Adrenal gland (tissue), 12 donors: ENCODE data around the gene ST6GALNAC4. TPM values are rescaled to one million over a fixed set of nuclear protein-coding genes. Genes with fewer than 3 reads are reported as not detected.

Source experiments
- DNase-seq, 7 donors: peaks; one replicate each; pipeline ENCODE4 v3.0.0-alpha.2; 2019 to 2020
- H3K27ac ChIP-seq, 5 donors: fragments of 200-600 bp; sonication (generic) in 4 of 5; 1 replicate in 3 of 5; 2 replicates in 2 of 5; pipeline versions ENCODE4 v1.5.1 to v1.8.0; 2016 to 2020; ENCODE audit warnings: mild to moderate bottlenecking in 1 of 5
- H3K27me3 ChIP-seq: fragments of 200-600 bp; 2 replicates; pipeline ENCODE4 v1.8.0; 2021
- H3K36me3 ChIP-seq, 2 donors: fragments of 200-600 bp; replicated peaks in 1 of 2; 1 replicate in 1 of 2; 2 replicates in 1 of 2; pipeline versions ENCODE4 v1.5.1 to v1.8.0; 2018 to 2022
- H3K4me1 ChIP-seq, 2 donors: fragments of 200-600 bp; replicated peaks in 1 of 2; 1 replicate in 1 of 2; 2 replicates in 1 of 2; pipeline versions ENCODE4 v1.5.1 to v1.8.0; 2018 to 2021
- H3K4me3 ChIP-seq, 4 donors: fragments of 200-600 bp; sonication (generic) in 3 of 4; one replicate each; pipeline ENCODE4 v1.5.1; 2016 to 2018
- H3K9me3 ChIP-seq, 3 donors: fragments of 200-600 bp; sonication (generic) in 1 of 3; replicated peaks in 1 of 3; 1 replicate in 2 of 3; 2 replicates in 1 of 3; pipeline versions ENCODE4 v1.5.1 to v1.8.0; 2016 to 2021
- POLR2A ChIP-seq, 2 donors: fragments of 450-650 bp; IDR thresholded peaks; one replicate each; pipeline ENCODE4 v1.6.1; 2017; ENCODE audit warnings: antibody characterized with exemption in 2 of 2, mild to moderate bottlenecking in 2 of 2, moderate library complexity in 1 of 2
- WGBS, 4 donors: extraction: QIAGEN DNeasy Blood & Tissue Kit in 2 of 4; methylation state at CpG; one replicate each; pipeline versions ENCODE4 v1.1.5 to v1.1.7; 2013 to 2017; 5-methylcytosine and 5-hydroxymethylcytosine counted together
- intact Hi-C, 2 donors: fragments of 100-400 bp; cut with DNase I; formaldehyde crosslinking; loops; one replicate each; pipeline versions ENCODE4 v1.14.1 to v1.15.0; 2022 to 2023
- polyA plus RNA-seq, 3 donors: library from polyadenylated mRNA; stranded (reverse); fragments of 200-250 nt in 2 of 3; fragments of 350-450 nt in 1 of 3; fragmentation: Illumina TruSeq in 1 of 3; extraction: RNeasy Lipid Tissue Mini Kit (QIAGEN cat#74804) in 1 of 3; gene quantifications; one replicate each; pipeline ENCODE4 v1.2.3, GENCODE V29; 2013 to 2014
- total RNA-seq, 9 donors: library from RNA; depleted of rRNA in 4 of 9; stranded (reverse); fragments of >200 nt in 4 of 9; fragments of 120-200 nt in 1 of 9; fragmentation: NEBNext Ultra II Directional in 1 of 9; extraction: Animal tissue kit (Norgen Biotek cat#: 25700) in 1 of 9; gene quantifications; one replicate each; pipeline versions ENCODE4 v1.1.0 to v1.2.4, GENCODE V29; 2013 to 2023
- TF ChIP-seq, protein P1 (sequence below), 6 experiments: fragments of 450-650 bp in 4 of 6; fragments of 200-600 bp in 2 of 6; sonication (generic) in 1 of 6; IDR thresholded peaks; 1 replicate in 5 of 6; 2 replicates in 1 of 6; pipeline versions ENCODE4 v1.5.1 to v1.8.0; 2016 to 2021; ENCODE audit warnings: antibody characterized with exemption in 6 of 6, mild to moderate bottlenecking in 2 of 6, moderate library complexity in 1 of 6
- donor health status: healthy with polysubstance abuse.
- donor health status: Bipolar disorder and iron deficiency.
- donor health status: DM: yes; HTN: yes; CAD: no.
- donor health status: DM: no; HTN: no; CAD: no.
- donor health status: DM: no; HTN: no; CAD: no.
- donor health status: DM: yes; HTN: yes; CAD: no.

ST6GALNAC4 gene
- total and polyA plus RNA-seq, 12 donors = 5.3 to 65.7 (median 14.7) TPM

DNA sequence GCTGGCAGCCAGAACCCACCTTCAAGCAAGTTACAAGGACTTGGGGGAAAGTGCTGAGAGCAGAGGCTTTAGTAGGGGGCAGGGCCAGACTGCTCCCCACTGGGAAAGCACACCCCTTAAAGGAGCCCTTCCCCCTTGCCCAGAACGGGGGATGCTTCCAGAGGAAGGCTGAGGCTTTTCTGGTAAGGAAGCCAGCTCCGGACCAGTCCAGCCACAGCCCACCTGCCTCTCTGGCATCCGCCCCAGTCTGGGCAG is 25.0 kb upstream of the ST6GALNAC4 start:
- H3K36me3 ChIP-seq = peaks cover 0 to 47% of the 10 kb centered on the region in 2 donors
- DNase-seq = no peak
- TF ChIP-seq, protein P1, sequence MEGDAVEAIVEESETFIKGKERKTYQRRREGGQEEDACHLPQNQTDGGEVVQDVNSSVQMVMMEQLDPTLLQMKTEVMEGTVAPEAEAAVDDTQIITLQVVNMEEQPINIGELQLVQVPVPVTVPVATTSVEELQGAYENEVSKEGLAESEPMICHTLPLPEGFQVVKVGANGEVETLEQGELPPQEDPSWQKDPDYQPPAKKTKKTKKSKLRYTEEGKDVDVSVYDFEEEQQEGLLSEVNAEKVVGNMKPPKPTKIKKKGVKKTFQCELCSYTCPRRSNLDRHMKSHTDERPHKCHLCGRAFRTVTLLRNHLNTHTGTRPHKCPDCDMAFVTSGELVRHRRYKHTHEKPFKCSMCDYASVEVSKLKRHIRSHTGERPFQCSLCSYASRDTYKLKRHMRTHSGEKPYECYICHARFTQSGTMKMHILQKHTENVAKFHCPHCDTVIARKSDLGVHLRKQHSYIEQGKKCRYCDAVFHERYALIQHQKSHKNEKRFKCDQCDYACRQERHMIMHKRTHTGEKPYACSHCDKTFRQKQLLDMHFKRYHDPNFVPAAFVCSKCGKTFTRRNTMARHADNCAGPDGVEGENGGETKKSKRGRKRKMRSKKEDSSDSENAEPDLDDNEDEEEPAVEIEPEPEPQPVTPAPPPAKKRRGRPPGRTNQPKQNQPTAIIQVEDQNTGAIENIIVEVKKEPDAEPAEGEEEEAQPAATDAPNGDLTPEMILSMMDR (IDR thresholded peaks at IDR 0.05) = no peak

DNA sequence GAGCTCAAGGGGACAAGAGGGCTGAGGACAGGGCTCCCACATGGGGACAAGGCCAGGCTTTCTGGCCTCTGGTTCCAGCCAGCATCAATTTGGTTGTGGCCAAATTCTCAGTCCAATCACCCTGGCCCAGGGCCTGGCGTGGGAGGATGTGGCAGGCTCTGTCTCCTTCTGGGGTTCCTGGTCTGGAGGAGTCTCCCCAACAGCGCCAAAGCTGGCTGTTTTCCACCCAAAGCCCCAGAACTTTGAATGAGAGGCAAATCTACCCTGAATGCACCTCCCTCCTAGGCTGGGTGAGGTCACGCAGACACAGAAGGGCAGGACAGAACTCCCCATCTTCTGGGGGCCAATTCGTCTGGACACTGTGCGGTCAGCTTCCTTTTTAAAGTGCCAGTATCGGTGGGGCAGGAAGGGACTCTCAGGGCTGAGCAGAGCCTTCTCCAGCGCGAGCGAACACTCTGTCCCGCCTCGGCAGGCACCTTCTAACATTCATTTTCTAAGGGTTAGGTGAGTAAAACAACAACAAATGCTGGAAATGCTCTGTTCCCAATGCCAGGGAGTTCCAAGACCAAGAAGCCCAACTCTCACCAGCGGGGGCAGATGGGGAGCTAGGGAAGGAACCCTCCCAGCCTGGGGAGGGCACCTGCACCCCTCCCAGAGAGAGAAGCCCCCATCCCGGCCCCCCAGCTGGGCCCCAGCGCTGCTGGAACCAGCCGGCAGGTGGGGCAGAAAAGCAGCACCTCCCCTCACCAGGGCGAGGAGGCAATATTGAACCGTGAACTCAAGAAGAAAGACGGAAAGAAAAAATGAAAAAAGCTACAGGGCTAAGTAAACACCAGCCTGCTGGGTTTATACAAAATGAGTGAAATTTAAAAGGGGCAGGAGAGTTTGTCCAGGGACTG is 24.5 kb upstream of the ST6GALNAC4 start:
- DNase-seq = no peak
- H3K4me3 ChIP-seq = no peak overlapping the region

More for the DNA sequence above, 25.0 kb upstream of the ST6GALNAC4 start:
- Histone ChIP-seq H3K4me3 (no peak overlapping the region), H3K27ac (no peak overlapping the region), H3K9me3 (no peaks in the 10 kb centered on the region), H3K4me1 (peaks cover 14 to 22% of the 10 kb centered on the region in 2 donors), H3K27me3 (no peaks in the 10 kb centered on the region)
- 61 to 64% (median 64%) methylated on average over 3 of the region's 3 CpGs; no CpG with 5 or more reads in 1 of the 4 donors for WGBS, 4 donors
- intact Hi-C loops = loop anchor here (5.0 kb wide), 2 partner anchors 35 to 180 kb away; no protein-coding TSS in a partner anchor

DNA sequence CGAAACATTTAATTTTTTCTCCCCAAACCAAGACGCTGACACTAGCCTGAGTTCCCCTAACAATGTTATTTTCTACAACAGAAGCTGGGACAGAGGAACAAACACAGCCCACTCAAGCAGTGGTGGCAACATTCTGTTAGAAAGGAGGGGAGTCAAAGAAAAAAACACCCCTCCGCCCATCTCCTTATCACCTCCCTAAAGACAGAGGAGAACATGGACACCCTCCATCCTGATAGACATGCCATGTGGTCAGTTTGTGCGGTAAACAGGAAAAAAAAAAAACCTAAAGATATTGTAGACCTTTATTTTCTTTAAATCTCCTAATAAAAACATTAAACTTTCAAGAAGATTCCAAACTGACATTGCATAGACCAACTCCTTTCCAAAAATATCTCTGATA is 23.8 kb upstream of the ST6GALNAC4 start:
- Histone ChIP-seq H3K27ac (no peak overlapping the region), H3K9me3 (no peaks in the 10 kb centered on the region), H3K4me1 (peaks cover 18 to 30% of the 10 kb centered on the region in 2 donors), H3K4me3 (no peak overlapping the region), H3K36me3 (peaks cover 0 to 40% of the 10 kb centered on the region in 2 donors), H3K27me3 (no peaks in the 10 kb centered on the region)
- TF ChIP-seq POLR2A (IDR thresholded peaks at IDR 0.05) = no peak
- TF ChIP-seq, protein P1 (IDR thresholded peaks at IDR 0.05) = no peak
- DNase-seq = no peak
- WGBS, 4 donors = 87 to 95% (median 91%) methylated on average over 4 of the region's 4 CpGs
- intact Hi-C loops = loop anchor here (5.0 kb wide), 2 partner anchors 37 to 182 kb away; no protein-coding TSS in a partner anchor

More for the DNA sequence above, 24.5 kb upstream of the ST6GALNAC4 start:
- intact Hi-C loops = loop anchor here (5.0 kb wide), 2 partner anchors 36 to 181 kb away; no protein-coding TSS in a partner anchor
- Histone ChIP-seq H3K27me3 (no peaks in the 10 kb centered on the region), H3K36me3 (peaks cover 0 to 47% of the 10 kb centered on the region in 2 donors), H3K9me3 (no peaks in the 10 kb centered on the region), H3K4me1 (peaks cover 18 to 23% of the 10 kb centered on the region in 2 donors), H3K27ac (no peak overlapping the region)
- TF ChIP-seq, protein P1 (IDR thresholded peaks at IDR 0.05) = no peak
- no peak for TF ChIP-seq POLR2A (IDR thresholded peaks at IDR 0.05)
- 76 to 86% (median 82%) methylated on average over 13 to 18 of the region's 18 CpGs for WGBS, 4 donors

DNA sequence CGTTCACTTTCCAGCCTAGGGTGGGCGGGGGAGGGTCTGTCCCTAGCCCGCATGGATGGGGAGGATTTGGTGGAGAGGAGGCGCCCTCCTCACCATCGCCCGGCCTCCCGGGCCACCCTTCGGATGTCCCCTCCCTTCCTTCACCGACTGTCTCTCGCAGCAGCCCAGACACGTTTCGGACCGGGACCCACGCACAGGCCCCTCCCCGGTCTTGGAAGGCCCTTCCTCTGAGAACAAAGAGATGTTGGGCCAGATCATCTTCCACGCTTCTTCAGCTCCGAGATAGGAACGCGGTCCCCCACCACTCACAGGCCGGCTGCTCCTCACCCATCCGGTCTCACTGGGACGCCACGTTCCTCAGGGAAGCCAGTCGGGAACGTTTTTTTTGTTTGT is 21.5 kb upstream of the ST6GALNAC4 start:
- intact Hi-C loops = no loop called here

More for the DNA sequence above, 21.5 kb upstream of the ST6GALNAC4 start:
- Histone ChIP-seq H3K36me3 (peaks cover 0 to 17% of the 10 kb centered on the region in 2 donors), H3K27ac (peak overlapping the region in 4 of 5 donors; percentile 5 to 84 (median 38)), H3K4me1 (peaks cover 18 to 31% of the 10 kb centered on the region in 2 donors), H3K27me3 (no peaks in the 10 kb centered on the region), H3K4me3 (peak overlapping the region in 2 of 4 donors; percentile 57 to 71), H3K9me3 (no peaks in the 10 kb centered on the region)
- peak in 2 of 7 donors; percentile 68 to 79 for DNase-seq
- WGBS, 4 donors = 25 to 54% (median 33%) methylated on average over 20 to 25 of the region's 25 CpGs
- TF ChIP-seq, protein P1 (IDR thresholded peaks at IDR 0.05) = no peak
- no peak for TF ChIP-seq POLR2A (IDR thresholded peaks at IDR 0.05)
